ENCODE data around the gene CHCHD6. TPM values are rescaled to one million over a fixed set of nuclear protein-coding genes. Genes with fewer than 3 reads are reported as not detected.
A peak's percentile ranks its signal among the peaks of the same experiment; 100 is the strongest.

The CHCHD6 gene
- total and polyA plus RNA-seq, 8 donors, result 5.0 to 10.9 (median 6.0) TPM

DNA sequence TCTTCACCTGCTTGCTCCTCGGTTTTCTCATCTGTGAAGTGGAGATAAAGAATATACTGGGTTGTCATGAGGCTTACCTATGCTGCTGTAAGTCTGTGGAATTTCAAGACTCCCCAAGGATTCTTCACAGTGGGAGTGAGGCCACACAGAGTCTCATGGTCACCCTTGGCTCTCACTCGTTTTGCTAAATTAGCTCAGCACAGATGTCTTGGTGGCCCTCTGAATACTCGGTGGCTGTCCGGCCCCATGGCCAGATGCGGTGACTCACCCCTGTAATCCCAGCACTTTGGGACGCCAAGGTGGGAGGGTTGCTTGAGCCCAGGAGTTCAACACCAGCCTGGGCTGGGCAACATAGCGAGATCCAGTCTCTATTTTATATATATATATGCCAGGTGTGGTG, 5.0 kb upstream of the CHCHD6 start:
- H3K36me3 ChIP-seq, result no peaks in the 10 kb centered on the region
- no peak for ATAC-seq
- intact Hi-C loops (cut with DNase I), result no loop called here
- H3K4me3 ChIP-seq, result no peak overlapping the region
- no peaks in the 10 kb centered on the region for H3K9me3 ChIP-seq
- FAIRE-seq, result no peak
- TF ChIP-seq, protein P1, sequence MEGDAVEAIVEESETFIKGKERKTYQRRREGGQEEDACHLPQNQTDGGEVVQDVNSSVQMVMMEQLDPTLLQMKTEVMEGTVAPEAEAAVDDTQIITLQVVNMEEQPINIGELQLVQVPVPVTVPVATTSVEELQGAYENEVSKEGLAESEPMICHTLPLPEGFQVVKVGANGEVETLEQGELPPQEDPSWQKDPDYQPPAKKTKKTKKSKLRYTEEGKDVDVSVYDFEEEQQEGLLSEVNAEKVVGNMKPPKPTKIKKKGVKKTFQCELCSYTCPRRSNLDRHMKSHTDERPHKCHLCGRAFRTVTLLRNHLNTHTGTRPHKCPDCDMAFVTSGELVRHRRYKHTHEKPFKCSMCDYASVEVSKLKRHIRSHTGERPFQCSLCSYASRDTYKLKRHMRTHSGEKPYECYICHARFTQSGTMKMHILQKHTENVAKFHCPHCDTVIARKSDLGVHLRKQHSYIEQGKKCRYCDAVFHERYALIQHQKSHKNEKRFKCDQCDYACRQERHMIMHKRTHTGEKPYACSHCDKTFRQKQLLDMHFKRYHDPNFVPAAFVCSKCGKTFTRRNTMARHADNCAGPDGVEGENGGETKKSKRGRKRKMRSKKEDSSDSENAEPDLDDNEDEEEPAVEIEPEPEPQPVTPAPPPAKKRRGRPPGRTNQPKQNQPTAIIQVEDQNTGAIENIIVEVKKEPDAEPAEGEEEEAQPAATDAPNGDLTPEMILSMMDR (IDR thresholded peaks at IDR 0.05), result no peak
- WGBS, 2 donors, result 66 to 69% methylated on average over 7 of the region's 7 CpGs
- no peak overlapping the region for H3K27ac ChIP-seq
- H3K4me1 ChIP-seq, result no peaks in the 10 kb centered on the region
- DNase-seq, result no peak
- H3K27me3 ChIP-seq, result peaks cover 0 to 3% (median 0%) of the 10 kb centered on the region in 4 donors

DNA sequence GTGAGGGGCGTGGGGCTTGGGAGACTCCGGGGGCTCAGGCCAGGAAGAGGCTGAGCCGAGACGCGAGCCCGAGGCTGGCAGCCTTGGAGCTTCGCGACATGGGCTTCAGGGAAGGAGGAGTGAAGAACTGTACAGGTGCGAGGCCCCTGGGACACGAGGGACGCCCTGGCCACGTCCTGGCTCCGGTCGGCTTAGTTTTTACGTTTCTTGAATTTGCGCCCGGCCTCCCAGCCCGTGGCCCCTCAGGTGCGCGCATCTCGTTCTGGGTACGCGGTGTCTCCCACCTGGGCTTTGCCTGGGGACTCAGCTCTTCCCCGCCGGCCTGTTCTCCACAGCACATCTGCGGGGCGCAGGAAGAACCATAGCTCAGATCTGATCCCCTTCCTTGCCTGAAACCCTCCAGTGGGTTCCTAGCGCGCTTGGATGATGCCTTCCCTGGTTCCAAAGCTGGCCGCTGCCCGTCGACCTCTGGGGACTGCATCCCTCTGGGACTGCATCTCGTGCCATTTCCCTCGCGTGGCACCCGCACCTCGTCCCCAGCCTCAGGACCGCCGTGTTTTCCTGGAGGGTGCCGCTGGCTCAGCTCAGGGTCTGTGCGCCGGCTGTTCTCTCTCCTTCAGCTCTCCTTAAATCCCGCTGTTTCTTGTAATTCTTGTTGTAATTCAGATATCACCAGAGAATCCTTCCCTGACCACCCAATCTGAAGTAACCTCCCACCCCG, 614 bp downstream of the CHCHD6 start:
- 11 to 17% methylated on average over 37 to 44 of the region's 44 CpGs for WGBS, 2 donors
- ATAC-seq (peak; percentile 10 to 48 (median 23)), FAIRE-seq (no peak), DNase-seq (peak in 1 of 6 donors; percentile 54)
- Histone ChIP-seq H3K27ac (no peak overlapping the region), H3K9me3 (no peaks in the 10 kb centered on the region), H3K4me3 (peak overlapping the region; percentile 72 to 93 (median 88)), H3K27me3 (no peaks in the 10 kb centered on the region), H3K36me3 (no peaks in the 10 kb centered on the region), H3K4me1 (peaks cover 0 to 4% (median 3%) of the 10 kb centered on the region in 3 donors)
- TF ChIP-seq, protein P1 (IDR thresholded peaks at IDR 0.05), result no peak
- intact Hi-C loops (cut with DNase I), result no loop called here

DNA sequence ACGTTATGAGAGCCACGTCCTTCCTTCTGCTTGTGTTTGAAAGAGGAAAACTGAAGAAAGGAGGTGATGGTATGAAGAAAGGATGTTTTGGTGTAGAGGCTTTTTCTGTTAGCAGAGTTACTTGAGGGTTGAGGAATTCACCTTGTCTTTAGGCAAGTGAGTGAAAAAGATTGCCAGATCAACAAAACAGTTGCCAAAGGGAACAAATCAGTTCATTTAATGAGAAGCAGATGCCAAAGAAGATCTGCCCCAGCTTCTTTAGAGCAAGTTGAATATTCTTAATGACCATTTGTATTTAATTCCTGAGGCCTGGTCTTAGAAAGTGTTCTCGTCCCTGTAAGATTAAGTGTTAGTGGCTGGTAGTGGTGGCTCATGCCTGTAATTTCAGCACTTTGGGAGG, 2.6 kb downstream of the CHCHD6 start:
- Histone ChIP-seq H3K27me3 (no peaks in the 10 kb centered on the region), H3K9me3 (no peaks in the 10 kb centered on the region), H3K36me3 (no peaks in the 10 kb centered on the region), H3K4me1 (peaks cover 0 to 4% (median 3%) of the 10 kb centered on the region in 3 donors), H3K4me3 (no peak overlapping the region), H3K27ac (no peak overlapping the region)
- intact Hi-C loops (cut with DNase I), result no loop called here
- DNase-seq (no peak), ATAC-seq (no peak), FAIRE-seq (no peak)
- TF ChIP-seq, protein P1 (IDR thresholded peaks at IDR 0.05), result no peak
- WGBS, 2 donors, result 82 to 89% methylated on average over 3 of the region's 3 CpGs

DNA sequence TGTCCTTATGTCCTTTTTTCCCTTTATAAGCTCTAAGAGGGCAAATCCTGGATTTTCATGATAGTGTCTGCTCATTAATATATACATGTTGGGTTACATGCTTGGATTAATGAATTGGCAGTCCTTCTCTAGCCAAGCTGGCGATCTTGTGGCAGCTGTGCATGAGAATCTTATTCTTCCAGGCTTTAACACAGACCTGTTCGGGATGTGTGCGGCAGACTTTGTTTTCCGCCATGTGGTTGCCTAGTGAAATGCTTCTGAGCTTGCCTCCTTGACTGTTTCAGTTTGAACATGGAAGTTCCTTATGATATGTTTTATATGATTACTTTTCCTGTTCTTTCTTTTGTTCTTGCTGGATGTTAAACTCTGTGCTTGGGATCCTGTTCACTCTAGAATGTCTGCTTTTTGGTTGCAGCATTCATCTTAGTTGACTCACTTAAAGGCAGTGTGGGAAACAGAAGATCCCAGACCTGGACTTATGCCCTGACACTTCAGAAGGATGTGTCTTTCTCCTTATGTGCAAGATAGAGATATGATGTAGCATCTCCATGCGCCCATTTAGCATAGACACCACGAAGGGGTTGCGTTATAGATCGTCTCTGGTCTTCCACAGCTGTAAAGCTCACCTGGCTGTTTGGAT, 7.2 kb downstream of the CHCHD6 start:
- intact Hi-C loops (cut with DNase I), result no loop called here
- 93 to 95% methylated on average over 8 of the region's 8 CpGs for WGBS, 2 donors
- Histone ChIP-seq H3K27me3 (no peaks in the 10 kb centered on the region), H3K4me1 (no peaks in the 10 kb centered on the region), H3K9me3 (no peaks in the 10 kb centered on the region), H3K36me3 (no peaks in the 10 kb centered on the region), H3K27ac (no peak overlapping the region), H3K4me3 (no peak overlapping the region)
- DNase-seq (no peak), ATAC-seq (no peak), FAIRE-seq (no peak)
- TF ChIP-seq, protein P1 (IDR thresholded peaks at IDR 0.05), result no peak

DNA sequence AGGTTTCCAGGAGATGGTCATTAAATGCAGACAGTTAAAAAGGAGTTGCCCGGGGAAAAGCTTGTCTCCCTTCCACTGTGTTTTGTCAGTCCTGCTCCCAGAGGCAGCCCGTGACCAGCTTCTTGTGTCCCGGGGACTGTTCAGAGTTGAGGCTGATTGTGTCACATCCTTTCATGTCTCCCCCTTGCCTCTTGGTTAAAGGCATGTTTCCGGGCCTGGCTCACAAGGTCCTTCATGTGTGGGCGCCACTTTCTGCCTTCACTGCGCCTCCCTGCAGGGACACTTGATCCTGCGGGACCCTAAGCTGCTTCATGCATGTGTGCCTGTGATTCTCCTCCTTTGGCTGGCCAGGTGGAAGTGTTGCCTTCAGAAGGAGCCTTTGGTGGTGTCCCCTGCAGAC, 9.2 kb downstream of the CHCHD6 start:
- TF ChIP-seq, protein P1 (IDR thresholded peaks at IDR 0.05), result no peak
- FAIRE-seq (no peak), ATAC-seq (no peak), DNase-seq (no peak)
- 92 to 98% methylated on average over 7 of the region's 7 CpGs for WGBS, 2 donors
- no peaks in the 10 kb centered on the region for H3K9me3 ChIP-seq
- H3K36me3 ChIP-seq, result no peaks in the 10 kb centered on the region
- no peaks in the 10 kb centered on the region for H3K4me1 ChIP-seq
- no peak overlapping the region for H3K4me3 ChIP-seq
- no peaks in the 10 kb centered on the region for H3K27me3 ChIP-seq
- intact Hi-C loops (cut with DNase I), result no loop called here
- H3K27ac ChIP-seq, result no peak overlapping the region

Data from pancreas (tissue), 10 donors.